NCI-H748 (cell line): ENCODE data around the gene TNRC18.
"Not testable (repeated sequence)": the region's sequence is repeated elsewhere in the genome, so short reads cannot be mapped to it uniquely, and the experiment has no call there.

ENCODE experiments used
- DNase-seq: peaks from one replicate; lab custom pipeline; 2025; ENCODE audit not compliant: unreplicated experiment; lab: John Stamatoyannopoulos, UW

TNRC18 gene

GRCh38 chr7:5377816-5378215, 45.8 kb downstream of the TNRC18 start:
- DNase-seq = no peak

GRCh38 chr7:5377279-5377678, 46.4 kb downstream of the TNRC18 start:
- no peak for DNase-seq

- DNase-seq = peak; percentile 57
Observed at GRCh38 chr7:5375925-5376324, 47.7 kb downstream of the TNRC18 start.

GRCh38 chr7:5374464-5374863, 49.2 kb downstream of the TNRC18 start:
- DNase-seq = no peak

- DNase-seq = no peak
Observed at GRCh38 chr7:5373300-5373699, 50.3 kb downstream of the TNRC18 start.

GRCh38 chr7:5370454-5371353, 52.9 kb downstream of the TNRC18 start:
- DNase-seq = no peak

- no peak for DNase-seq
Observed at GRCh38 chr7:5367661-5368060, 56.0 kb downstream of the TNRC18 start.

- peak; percentile 66 for DNase-seq
Observed at GRCh38 chr7:5365976-5366625, 57.5 kb downstream of the TNRC18 start.

GRCh38 chr7:5363729-5364128, 59.9 kb downstream of the TNRC18 start:
- DNase-seq = no peak

- DNase-seq = no peak
Observed at GRCh38 chr7:5362466-5362865, 61.2 kb downstream of the TNRC18 start.

- DNase-seq = no peak
Observed at GRCh38 chr7:5361446-5362127, 62.0 kb downstream of the TNRC18 start.

- DNase-seq = no peak
Observed at GRCh38 chr7:5360971-5361370, 62.7 kb downstream of the TNRC18 start.

- no peak for DNase-seq
Observed at GRCh38 chr7:5360451-5360850, 63.2 kb downstream of the TNRC18 start.

GRCh38 chr7:5360021-5360420, 63.6 kb downstream of the TNRC18 start:
- not testable (repeated sequence) for DNase-seq

- no peak for DNase-seq
Observed at GRCh38 chr7:5359344-5359743, 64.3 kb downstream of the TNRC18 start.

- DNase-seq = no peak
Observed at GRCh38 chr7:5357951-5358350, 65.7 kb downstream of the TNRC18 start.

GRCh38 chr7:5356751-5357119, 66.9 kb downstream of the TNRC18 start:
- DNase-seq = no peak

- no peak for DNase-seq
Observed at GRCh38 chr7:5354460-5355232, 69.0 kb downstream of the TNRC18 start.

GRCh38 chr7:5352440-5353010, 71.1 kb downstream of the TNRC18 start:
- no peak for DNase-seq

- no peak for DNase-seq
Observed at GRCh38 chr7:5351507-5352265, 71.9 kb downstream of the TNRC18 start.
